ENCODE results near the gene PSMA1.

Gene PSMA1

GRCh38 chr11:14460147-14460546 lies 60.0 kb downstream of the PSMA1 start:
- intact Hi-C loops (cut with DNase I), result no loop called here
- no peak for DNase-seq

- intact Hi-C loops (cut with DNase I), result loop anchor here (5.0 kb wide), 1 partner anchor 156 kb away; no protein-coding TSS in a partner anchor
Observed at GRCh38 chr11:14458377-14458776, 61.8 kb downstream of the PSMA1 start.

GRCh38 chr11:14455648-14456430 lies 64.3 kb downstream of the PSMA1 start:
- intact Hi-C loops (cut with DNase I), result loop anchor here (5.0 kb wide), 1 partner anchor 154 kb away; no protein-coding TSS in a partner anchor
- no peak for DNase-seq

More at GRCh38 chr11:14458377-14458776, 61.8 kb downstream of the PSMA1 start:
- no peak for DNase-seq

All from head of caudate nucleus (tissue), 42 donors.